ENCODE results near the gene BRSK2.

DNA sequence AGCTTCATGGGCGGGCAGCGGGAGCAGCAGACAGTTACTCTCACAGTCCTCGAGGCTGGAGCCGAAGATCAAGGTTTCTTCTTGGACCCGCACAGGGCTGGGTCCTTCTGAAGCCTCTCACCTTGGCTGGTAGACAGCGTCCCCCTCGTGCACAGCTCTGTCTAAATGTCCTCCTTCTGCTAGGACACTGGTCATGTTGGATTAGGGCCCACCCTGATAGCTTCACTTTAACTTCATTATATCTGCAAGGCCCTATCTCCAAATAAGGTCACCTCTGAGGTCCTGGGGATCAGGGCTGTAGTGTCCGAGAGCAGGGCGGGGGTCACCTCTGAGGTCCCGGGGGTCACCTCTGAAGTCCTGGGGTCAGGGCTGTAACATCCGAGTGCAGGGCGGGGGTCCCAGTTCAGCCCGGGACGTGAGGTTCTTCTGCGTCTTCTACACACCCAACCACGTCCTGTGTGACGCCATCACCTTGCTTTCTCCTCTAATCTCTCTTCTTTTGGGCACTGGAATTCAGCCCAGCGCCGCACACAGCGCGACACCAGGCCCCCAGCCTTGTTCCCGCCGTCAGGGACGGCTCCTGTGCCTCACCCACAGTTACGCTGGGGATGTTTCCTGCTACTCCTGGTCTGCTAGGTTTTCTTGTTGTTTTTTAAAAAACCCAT, 46.2 kb upstream of the BRSK2 start:
- TF ChIP-seq FOS (IDR thresholded peaks at IDR 0.05; ENCODE audit: low read depth, low read length) (no peak), BHLHE40 (IDR thresholded peaks at IDR 0.05; ENCODE audit: low read depth, low read length) (no peak)

All from IMR-90 (cell line).